ENCODE results near the gene PTPRE. TPM values are rescaled to one million over a fixed set of nuclear protein-coding genes. Genes with fewer than 3 reads are reported as not detected.

The PTPRE gene
- total and polyA plus RNA-seq, 10 of the 15 experiments (the other 5 are each of a cell fraction or from before 2014, with no cell fraction given) = 2.9 to 7.6 (median 5.8) TPM

GRCh38 chr10:127989481-127990012 lies 82.6 kb downstream of the PTPRE start:
- no peak for DNase-seq (ENCODE audit: low read depth, low spot score)
- no peaks in the 10 kb centered on the region for H4K20me1 ChIP-seq (ENCODE audit: control insufficient read depth, insufficient read depth)
- FAIRE-seq = no peak
- H3K4me3 ChIP-seq = no peak overlapping the region
- SMC1A ChIA-PET (ENCODE audit: uncharacterized antibody, unreplicated experiment) = no interaction called here
- no TSS peak for BruUV-seq (replicated peaks)
- CTCF ChIA-PET = interaction anchor here (0.7 to 0.9 kb wide), 2 partner anchors 20 to 22 kb away, joined by 3 read pairs; no protein-coding TSS in a partner anchor
- intact Hi-C loops (cut with micrococcal nuclease; ENCODE audit: unreplicated experiment) = no loop called here
- RAD21 ChIA-PET (ENCODE audit: unreplicated experiment) = no interaction called here
- H3K4me2 ChIP-seq (ENCODE audit: control insufficient read depth, insufficient read depth) = no peak overlapping the region
- no peak; the same call in 2 of the 3 replicates for ATAC-seq
- no peaks in the 10 kb centered on the region for H3K79me2 ChIP-seq (ENCODE audit: control insufficient read depth, insufficient read depth, low read length)
- peaks cover 0 to 2% of the 10 kb centered on the region in 2 experiments; a peak in 2 of 4 replicates for H3K27me3 ChIP-seq (replicated peaks in 1 of 2; ENCODE audit: control insufficient read depth in 2 of 2, insufficient read depth in 2 of 2, low read length in 1 of 2)
- no peak overlapping the region for H3K9ac ChIP-seq (ENCODE audit: control insufficient read depth, insufficient read depth, low read length)
- no peak overlapping the region for H2AFZ ChIP-seq (ENCODE audit: control insufficient read depth, low read depth, low read length)
- H3K27ac ChIP-seq (ENCODE audit: control insufficient read depth, insufficient read depth) = no peak overlapping the region
- no peaks in the 10 kb centered on the region; the same call in 2 of the 3 replicates for H3K9me3 ChIP-seq (replicated peaks; ENCODE audit: control insufficient read depth, insufficient read depth, low read length)
- 37% methylated on average over 8 of the region's 8 CpGs for WGBS (ENCODE audit: insufficient coverage, insufficient replicate concordance, low lambda C conversion rate, missing lambda C conversion rate)
- TF ChIP-seq FOXK2 (IDR thresholded peaks at IDR 0.05) (no peak), POLR2AphosphoS2 (IDR thresholded peaks at IDR 0.05; ENCODE audit: low read depth, low read length) (no peak), MTA2 (IDR thresholded peaks at IDR 0.05; ENCODE audit: low read depth) (no peak), IRF4 (IDR thresholded peaks at IDR 0.05; ENCODE audit: low read depth, low read length) (no peak), GABPA (IDR thresholded peaks at IDR 0.05; ENCODE audit: low read depth) (no peak), TCF3 (IDR thresholded peaks at IDR 0.05; ENCODE audit: borderline replicate concordance, insufficient read depth, low read depth, low read length) (no peak), USF1 (IDR thresholded peaks at IDR 0.05; ENCODE audit: borderline replicate concordance, extremely low read length, insufficient read depth, low read depth, low read length) (no peak), CBX5 (IDR thresholded peaks at IDR 0.05; ENCODE audit: low read depth) (no peak), RAD51 (IDR thresholded peaks at IDR 0.05) (no peak)
- POLR2A ChIA-PET = no interaction called here
- no peaks in the 10 kb centered on the region for H3K36me3 ChIP-seq (ENCODE audit: control insufficient read depth in 2 of 2, insufficient read depth in 2 of 2, low read length in 1 of 2)
- in situ Hi-C loops (cut with MboI) = no loop called here
- no peaks in the 10 kb centered on the region for H3K4me1 ChIP-seq (ENCODE audit: control insufficient read depth, insufficient read depth, low read length)
